GM19099 (cell line): ENCODE data around the gene TRAF2.

ENCODE experiments used
- POLR2A ChIP-seq: IDR thresholded peaks from 3 replicates; pipeline ENCODE4 v1.6.1; 2011; ENCODE audit warnings: low read depth; ENCODE audit not compliant: insufficient read length; ENCODE audit errors: extremely low read depth

The TRAF2 gene

DNA sequence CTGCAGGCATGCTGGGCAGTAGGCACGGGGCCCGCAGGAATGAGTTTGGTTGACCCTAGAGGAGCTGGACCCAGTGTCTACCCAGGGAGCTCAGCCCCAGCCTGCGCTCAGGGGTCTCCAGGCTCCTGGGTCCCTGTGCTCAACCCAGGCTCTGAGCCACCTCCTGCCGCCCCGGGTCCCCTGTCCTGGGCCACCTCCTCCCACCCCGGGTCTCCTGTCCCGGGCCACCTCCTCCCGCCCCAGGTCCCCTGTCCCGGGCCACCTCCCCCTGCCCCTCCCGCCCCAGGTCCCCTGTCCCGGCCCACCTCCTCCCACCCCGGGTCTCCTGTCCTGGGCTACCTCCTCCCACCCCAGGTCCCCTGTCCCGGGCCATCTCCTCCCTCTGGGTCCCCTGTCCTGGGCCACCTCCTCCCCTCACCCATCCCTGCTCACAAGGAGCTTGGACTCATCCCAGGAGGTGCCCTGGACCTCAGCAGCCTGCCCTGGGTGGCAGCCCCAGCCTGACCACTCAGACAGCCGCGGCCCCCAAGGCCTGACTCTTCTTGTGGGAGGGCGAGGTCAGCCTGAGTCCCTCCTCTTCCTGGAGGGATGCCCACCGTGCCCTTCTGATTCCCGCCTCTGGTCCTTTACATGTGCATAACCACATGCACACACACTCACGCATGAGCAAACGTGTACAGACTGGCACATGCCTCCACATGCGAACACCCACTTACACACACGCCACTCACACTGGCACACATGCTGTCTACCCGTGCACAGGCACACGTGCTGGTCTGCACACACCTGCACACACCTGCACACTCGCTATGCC is 68.2 kb downstream of the TRAF2 start:
- TF ChIP-seq POLR2A, result no peak

DNA sequence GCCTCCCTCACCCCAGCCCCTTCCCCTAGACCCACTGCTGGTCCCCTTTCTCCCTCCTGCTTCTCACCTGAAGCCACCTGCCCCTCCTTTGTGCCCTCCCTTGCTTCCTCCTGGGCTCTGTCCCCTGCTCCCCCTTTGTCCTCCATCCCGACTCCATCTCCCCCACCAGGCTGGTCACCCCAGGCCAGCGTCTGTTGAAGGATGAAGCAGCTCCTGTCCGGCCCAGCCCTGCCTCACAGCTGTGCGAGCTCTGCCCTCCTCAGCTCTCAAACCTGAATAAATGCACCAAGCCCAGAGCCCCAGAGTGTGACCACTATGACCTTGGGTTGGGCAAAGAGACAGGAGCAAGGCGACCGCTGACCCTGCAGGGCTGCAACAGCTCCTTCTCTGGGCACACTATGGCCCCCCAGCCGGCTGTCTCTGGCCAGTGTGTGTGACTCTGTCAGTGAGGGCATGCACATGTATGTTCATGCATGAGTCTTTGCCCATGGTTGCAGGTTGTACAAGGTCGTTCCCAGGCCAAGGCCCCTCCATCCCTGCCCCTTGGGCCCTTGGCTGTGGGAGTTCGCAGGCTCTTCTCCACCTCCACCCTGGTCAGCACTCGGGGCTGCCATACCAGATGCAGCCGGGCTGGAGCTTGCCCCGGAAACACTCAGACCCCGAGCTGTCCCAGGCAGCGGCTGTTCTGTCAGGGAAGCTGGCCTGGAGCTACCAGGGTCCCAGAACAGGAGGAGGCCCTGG is 69.1 kb downstream of the TRAF2 start:
- no peak for TF ChIP-seq POLR2A

DNA sequence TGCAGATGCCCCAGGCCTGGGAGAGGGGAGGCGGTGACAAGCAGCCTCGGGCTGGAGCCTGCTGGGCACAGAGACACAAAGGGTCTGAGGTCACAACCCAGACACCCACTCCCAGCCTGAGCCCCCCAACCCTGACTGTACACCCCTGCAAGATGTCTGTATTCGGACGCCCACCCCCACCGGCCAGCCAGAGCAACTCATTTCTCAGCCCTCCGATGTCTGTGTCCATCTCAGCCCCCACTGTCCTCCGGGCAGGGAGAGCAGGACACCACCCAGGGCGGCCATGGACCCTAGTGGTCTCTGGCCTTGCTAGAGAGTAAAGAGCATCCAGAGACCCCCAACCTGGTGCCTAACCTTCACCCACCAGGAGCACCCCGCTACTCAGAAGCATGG is 69.6 kb downstream of the TRAF2 start:
- TF ChIP-seq POLR2A, result no peak

DNA sequence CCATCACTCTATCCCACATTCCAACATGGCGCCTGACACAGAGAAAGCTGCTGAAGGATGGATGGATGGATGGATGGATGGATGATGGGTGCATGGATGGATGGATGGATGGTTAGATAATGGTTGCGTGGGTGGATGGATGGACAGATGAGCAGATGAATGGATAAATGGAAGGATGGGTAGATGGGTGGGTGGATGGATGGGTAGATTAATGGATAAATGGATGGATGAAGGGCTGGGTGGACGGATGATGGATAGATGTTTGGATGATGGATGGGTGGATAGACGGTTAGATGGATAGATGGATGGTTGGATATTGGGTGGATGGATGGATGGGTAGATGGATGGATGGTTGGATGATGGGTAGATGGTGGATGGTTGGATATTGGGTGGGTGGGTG is 70.3 kb downstream of the TRAF2 start:
- TF ChIP-seq POLR2A, result no peak

DNA sequence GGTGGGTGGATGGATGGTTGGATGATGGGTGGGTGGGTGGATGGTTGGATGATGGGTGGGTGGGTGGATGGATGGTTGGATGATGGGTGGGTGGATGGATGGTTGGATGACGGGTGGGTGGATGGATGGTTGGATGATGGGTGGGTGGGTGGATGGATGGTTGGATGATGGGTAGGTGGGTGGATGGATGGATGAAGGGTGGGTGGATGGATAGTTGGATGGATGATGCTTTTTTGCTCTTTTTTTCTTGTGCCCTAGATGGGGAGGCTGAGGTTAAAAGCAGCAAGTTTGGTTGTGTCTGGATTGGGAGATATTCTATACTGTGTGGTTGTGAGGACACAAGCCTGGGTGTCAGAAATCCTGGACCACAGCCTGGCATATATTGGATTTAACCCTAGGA is 71.1 kb downstream of the TRAF2 start:
- TF ChIP-seq POLR2A, result no peak

DNA sequence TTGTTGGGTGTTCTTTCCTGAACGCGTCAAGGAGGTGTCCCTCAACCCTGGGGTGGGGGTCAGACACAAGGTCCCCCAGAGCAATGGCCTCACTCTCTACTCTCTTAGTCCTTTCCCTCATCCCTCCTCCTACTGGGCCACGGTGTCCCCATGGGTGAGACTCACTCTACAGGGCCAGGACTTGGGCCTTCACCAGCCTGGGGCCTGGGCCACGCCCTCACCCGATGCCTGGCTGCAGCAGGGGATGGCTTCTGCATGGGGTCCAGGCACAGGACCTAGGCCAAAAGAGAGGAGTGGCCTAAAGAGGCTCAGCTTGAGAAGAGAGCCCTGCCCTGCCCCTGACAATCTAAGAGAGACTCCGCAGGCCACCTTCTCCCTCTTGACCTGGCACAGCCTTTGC is 71.6 kb downstream of the TRAF2 start:
- no peak for TF ChIP-seq POLR2A

DNA sequence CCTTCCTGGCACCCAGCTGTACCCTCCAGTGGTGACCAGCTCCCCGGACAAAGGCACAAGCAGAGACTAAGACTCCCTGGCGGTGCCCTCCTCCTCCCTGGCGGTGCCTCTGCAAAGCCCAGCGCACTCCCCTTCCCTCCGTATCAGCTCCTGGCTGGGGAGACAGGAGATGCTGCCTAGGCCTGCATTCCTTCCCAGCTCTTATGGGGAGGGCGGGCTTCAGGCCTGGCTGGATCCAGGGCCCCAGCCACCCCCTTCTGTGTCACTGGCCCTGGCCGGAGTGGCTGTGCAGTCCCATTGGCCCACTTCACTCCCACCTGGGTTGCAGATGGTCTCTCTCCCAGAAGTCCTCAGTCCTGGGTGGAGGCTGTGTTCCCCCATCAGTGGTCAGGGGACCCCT is 72.2 kb downstream of the TRAF2 start:
- no peak for TF ChIP-seq POLR2A

DNA sequence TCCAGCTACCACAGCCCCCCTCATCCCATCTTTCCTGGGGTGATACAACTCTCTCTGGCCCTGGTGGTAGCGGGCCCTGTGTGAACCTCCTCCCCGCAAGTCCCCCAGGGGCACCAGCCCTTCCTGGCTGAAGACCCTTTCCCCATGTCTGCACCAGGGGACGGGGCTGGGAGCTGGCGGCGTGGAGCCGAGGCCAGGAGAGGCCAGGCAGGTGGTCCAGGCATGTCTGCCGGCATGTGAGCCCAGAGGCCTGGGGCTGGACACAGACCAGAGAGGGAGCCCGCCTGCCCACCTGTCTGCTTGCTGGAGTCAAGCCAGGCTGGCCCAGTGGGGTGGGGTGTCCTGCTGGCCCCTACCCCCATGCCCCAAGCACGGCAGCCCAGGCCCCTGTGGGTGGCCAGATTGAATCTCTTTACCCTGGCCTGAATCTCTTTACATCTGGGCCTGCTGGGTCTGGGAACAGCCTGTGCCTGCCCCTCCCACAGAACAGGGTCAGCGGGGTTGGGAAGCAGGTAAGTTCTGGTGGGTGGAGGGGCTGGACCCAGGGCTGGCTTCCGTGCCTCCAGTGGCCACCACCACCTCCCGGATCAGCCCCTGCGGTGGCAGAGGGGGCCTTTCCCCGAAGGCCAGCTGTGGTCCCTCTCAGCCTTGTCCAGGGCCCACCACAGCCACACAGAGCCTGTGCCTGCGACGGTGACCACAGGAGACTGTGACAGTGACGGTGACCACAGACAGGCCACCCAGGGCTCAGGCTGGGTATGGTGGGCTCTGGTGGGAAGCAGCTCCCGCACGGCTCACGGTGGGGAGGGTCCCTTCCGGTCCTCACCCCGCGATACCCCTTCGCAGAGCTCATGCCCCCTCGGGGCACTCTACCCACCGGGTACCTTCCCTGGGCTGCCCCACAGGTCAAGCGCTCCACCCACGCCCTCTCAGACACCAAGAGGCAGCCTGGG is 72.9 kb downstream of the TRAF2 start:
- TF ChIP-seq POLR2A, result no peak

DNA sequence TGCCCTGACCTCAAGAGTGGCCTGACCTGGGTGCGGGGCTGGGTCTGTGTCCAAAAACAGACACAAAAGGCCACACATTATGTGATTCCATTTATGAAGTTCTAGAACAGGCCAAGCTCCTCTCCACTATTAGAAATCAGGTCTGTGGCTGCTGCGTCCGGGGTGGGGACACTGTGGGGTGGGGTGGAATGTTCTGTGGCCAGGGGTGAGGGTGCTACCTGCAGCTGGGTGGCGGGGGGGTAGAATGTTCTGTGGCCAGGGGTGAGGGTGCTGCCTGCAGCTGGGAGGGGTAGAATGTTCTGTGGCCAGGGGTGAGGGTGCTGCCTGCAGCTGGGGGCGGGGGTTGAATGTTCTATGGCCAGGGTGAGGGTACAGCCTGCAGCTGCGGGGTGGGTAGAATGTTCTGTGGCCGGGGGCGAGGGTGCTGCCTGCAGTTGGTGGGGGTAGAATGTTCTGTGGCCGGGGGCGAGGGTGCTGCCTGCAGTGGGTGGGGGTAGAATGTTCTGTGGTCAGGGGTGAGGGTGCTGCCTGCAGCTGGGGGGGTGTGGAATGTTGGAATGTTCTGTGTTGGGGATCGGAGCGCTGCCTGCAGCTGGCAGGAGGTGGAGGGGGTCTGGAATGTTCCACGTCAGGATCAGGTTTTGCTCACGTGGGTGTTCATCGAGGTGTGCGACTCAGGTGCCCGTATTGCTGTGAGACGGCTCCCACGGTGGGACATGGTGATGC is 74.1 kb downstream of the TRAF2 start:
- TF ChIP-seq POLR2A, result no peak

DNA sequence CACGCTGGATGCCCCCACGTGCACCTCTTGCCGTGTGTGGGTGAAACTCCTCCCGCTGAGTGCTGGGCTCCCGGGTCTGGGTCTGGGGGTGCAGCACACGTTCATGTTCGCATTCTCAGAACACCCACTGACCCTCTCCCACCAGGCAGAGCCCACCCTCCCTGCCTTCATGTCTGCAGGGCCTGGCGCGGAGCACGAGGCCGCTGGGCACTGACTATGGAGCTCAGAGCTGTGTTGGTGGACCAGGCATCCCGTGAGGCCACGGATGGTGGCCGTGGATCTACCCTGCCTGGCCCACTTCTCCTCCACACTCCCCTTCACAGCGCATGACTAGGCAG is 74.6 kb downstream of the TRAF2 start:
- no peak for TF ChIP-seq POLR2A

DNA sequence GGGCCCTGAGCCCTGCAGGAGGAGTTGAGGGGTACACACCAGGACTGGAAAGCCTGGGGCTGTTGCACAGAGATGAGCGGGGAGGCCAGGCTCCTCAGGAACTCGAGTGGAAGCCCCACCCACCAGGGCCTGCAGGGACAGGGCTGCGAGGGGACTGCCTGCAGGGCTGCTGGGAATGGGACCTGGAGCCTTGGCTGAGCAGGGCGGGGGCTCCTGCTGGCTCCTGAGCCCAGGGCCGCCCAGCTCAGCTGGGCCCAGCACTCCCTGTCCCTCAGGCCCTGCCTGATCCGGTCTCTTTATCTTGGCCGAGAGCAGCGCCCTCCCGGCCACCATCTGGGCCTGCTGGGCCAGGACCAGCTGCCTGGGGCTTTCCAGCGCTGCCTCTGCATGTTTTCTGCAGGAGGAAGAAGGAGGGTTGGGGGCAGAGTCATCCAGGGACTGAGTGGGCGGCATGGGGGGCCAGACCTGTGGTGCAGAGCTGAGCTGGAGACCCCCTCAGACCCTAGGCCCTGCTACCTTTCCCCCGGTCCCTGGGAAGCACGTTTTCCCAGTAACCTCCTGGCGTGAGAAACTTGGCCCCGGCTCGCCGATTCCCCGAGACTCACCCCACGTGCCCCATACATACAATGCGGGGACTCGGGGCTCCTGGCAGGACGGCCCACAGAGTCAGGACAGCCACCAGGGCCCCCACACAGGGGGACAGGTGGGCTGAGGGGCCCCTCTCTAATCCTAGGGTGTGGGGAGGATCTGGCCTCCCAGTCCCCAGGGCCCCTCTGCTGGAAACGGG is 75.2 kb downstream of the TRAF2 start:
- TF ChIP-seq POLR2A, result no peak

DNA sequence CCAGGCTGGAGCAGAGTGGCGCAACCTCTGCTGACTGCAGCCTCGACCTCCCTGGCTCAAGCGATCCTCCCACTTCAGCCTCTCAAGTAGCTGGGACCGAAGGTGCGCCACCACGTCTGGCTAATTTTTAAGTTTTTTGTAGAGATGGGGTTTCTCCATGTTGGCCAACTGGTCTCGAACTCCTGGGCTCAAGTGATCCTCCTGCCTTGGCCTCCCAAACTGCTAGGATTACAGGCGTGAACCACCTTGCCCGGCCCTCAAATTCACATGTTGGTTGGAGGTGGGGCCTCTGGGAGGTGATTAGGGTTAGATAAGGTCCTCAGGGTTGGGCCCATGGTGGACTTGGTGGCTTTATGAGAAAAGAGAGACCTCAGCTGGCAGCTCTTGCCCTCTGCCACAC is 75.8 kb downstream of the TRAF2 start:
- TF ChIP-seq POLR2A, result no peak

DNA sequence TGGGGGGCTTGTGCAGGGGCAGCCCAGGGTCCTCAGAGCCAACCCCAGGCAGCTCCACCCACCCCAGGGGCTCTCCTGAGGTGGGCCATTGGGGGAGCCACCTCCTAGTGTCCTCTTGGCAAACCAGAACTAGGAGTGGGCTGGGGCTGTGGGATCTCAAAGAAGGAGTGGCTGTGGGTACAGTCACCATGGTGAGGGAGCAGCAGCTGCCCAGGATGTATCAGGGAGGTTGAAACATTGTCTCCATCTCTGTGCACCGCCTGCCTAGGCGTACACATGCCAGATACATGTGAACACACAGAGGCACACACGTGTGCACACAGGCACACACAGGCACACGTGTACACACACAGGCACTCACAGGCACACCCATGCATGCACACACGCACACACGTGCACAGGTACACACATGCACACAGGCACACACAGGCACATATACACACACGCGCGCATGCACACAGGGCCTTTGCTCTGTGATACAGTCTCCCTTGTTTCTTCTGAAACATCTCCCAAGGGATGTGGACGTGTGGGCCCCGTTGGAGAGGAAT is 76.5 kb downstream of the TRAF2 start:
- no peak for TF ChIP-seq POLR2A

DNA sequence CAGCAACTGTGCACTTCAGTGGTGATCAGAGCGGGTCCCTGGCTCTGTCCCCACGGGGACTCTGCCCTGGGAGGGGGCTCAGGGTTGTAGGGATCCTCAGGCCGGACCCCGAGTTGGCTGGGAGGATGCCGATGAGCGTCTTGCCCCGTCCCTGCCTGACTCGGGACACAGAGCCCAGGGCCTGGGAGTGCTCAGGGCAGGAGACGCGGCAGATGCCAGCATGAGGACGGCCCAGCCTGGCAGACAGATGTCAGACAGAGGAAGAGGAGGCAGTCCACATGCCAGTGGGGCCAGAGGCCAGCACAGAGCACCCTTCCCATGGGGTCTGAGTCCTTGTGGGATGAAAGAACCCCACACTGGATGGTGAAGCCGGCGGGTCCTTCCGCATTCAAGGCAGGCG is 77.0 kb downstream of the TRAF2 start:
- no peak for TF ChIP-seq POLR2A
